IMR-90 (cell line): ENCODE results near the gene GSTT2. TPM values are rescaled to one million over a fixed set of nuclear protein-coding genes. Genes with fewer than 3 reads are reported as not detected.
"Not testable (repeated sequence)": the region's sequence is repeated elsewhere in the genome, so short reads cannot be mapped to it uniquely, and the experiment has no call there.

Experiments
- ATAC-seq: fragments of 200-7000 bp; cut with Tn5 transposase; 2 replicates; pipeline ENCODE4 v1.9.1; 2020; ENCODE audit warnings: low read depth, mild to moderate bottlenecking, moderate library complexity
- BruUV-seq: library from RNA; stranded (reverse); fragments of 400-500 nt; replicated peaks from 2 replicates; lab custom pipeline; 2021; lab: Mats Ljungman, UMichigan
- CTCF ChIA-PET: fragments of 300-600 bp; formaldehyde crosslinking; extraction: SDS; loops from one replicate; lab custom pipeline; 2021; ENCODE audit warnings: antibody characterized with exemption; lab: Yijun Ruan, JAX
- POLR2A ChIA-PET: fragments of 300-600 bp; sonication (Branson Sonifier 250); formaldehyde crosslinking; loops from one replicate; lab custom pipeline; 2022; ENCODE audit warnings: antibody characterized with exemption; ENCODE audit not compliant: unreplicated experiment; lab: Charles Lee
- DNase-seq: peaks from one replicate; pipeline ENCODE4 v3.0.0; 2013
- H2AFZ ChIP-seq: replicated peaks from 2 replicates; pipeline ENCODE3; 2013; ENCODE audit warnings: low read length, mild to moderate bottlenecking; ENCODE audit not compliant: poor library complexity
- H2AK5ac ChIP-seq: 2 replicates; pipeline ENCODE4 v1.6.1; 2013; ENCODE audit warnings: low read depth, low read length, inconsistent platforms
- H2AK9ac ChIP-seq: replicated peaks from 2 replicates; pipeline ENCODE3; 2013; ENCODE audit warnings: mild to moderate bottlenecking, low read depth, low read length, moderate library complexity; ENCODE audit not compliant: poor library complexity
- H2BK120ac ChIP-seq: 2 replicates; pipeline ENCODE4 v1.6.1; 2013; ENCODE audit warnings: low read depth, low read length, inconsistent platforms
- H2BK15ac ChIP-seq: 3 replicates; pipeline ENCODE4 v1.6.1; 2013; ENCODE audit warnings: low read depth, low read length, inconsistent platforms
- H2BK20ac ChIP-seq: 2 replicates; pipeline ENCODE4 v1.6.1; 2013; ENCODE audit warnings: low read depth, mild to moderate bottlenecking, inconsistent platforms, low read length, moderate library complexity
- H2BK5ac ChIP-seq: 2 replicates; pipeline ENCODE4 v1.6.1; 2013; ENCODE audit warnings: mild to moderate bottlenecking, low read depth, low read length, inconsistent platforms; ENCODE audit not compliant: poor library complexity, severe bottlenecking
- H3K14ac ChIP-seq: replicated peaks from 2 replicates; pipeline ENCODE4 v1.6.1; 2013; ENCODE audit warnings: low read depth, low read length, inconsistent platforms
- H3K18ac ChIP-seq: 2 replicates; pipeline ENCODE4 v1.6.1; 2013; ENCODE audit warnings: low read depth, low read length, control low read depth
- H3K23ac ChIP-seq: 2 replicates; pipeline ENCODE4 v1.6.1; 2013; ENCODE audit warnings: low read depth, low read length, inconsistent platforms
- H3K27ac ChIP-seq: 2 replicates; pipeline ENCODE4 v1.5.1; 2013; ENCODE audit warnings: mild to moderate bottlenecking, control low read depth, low read length; ENCODE audit not compliant: insufficient read depth
- H3K27me3 ChIP-seq: 2 replicates; pipeline ENCODE4 v1.6.1; 2013; ENCODE audit warnings: low read length; ENCODE audit not compliant: control insufficient read depth, insufficient read depth
- H3K36me3 ChIP-seq: 2 replicates; pipeline ENCODE4 v1.6.1; 2013; ENCODE audit warnings: low read length, mixed read lengths; ENCODE audit not compliant: control insufficient read depth, insufficient read depth
- H3K4ac ChIP-seq: 2 replicates; pipeline ENCODE4 v1.6.1; 2013; ENCODE audit warnings: low read depth, low read length, inconsistent platforms
- H3K4me1 ChIP-seq: 2 replicates; pipeline ENCODE4 v1.6.1; 2013; ENCODE audit warnings: low read length, mixed read lengths; ENCODE audit not compliant: control insufficient read depth, insufficient read depth
- H3K4me2 ChIP-seq: 2 replicates; pipeline ENCODE4 v1.6.1; 2013; ENCODE audit warnings: low read depth, mild to moderate bottlenecking, control low read depth, low read length, moderate library complexity
- H3K4me3 ChIP-seq: 2 replicates; pipeline ENCODE4 v1.5.1; 2013; ENCODE audit warnings: low read depth, mild to moderate bottlenecking, control low read depth, low read length, moderate library complexity; ENCODE audit not compliant: insufficient read depth
- H3K56ac ChIP-seq: 2 replicates; pipeline ENCODE4 v1.6.1; 2013; ENCODE audit warnings: low read length, inconsistent platforms; ENCODE audit not compliant: insufficient read depth; ENCODE audit errors: extremely low read depth
- H3K79me1 ChIP-seq, 2 experiments: 2 replicates each; pipeline ENCODE4 v1.6.1; 2013; ENCODE audit warnings: low read length in 2 of 2, inconsistent platforms in 1 of 2, low read depth in 1 of 2
- H3K9ac ChIP-seq: 2 replicates; pipeline ENCODE4 v1.6.1; 2013; ENCODE audit warnings: low read depth, low read length, control low read depth
- H3K9me1 ChIP-seq: 2 replicates; pipeline ENCODE4 v1.6.1; 2013; ENCODE audit warnings: low read length, inconsistent platforms; ENCODE audit not compliant: insufficient read depth
- H3K9me3 ChIP-seq: 2 replicates; pipeline ENCODE4 v1.6.1; 2013; ENCODE audit warnings: low read length; ENCODE audit not compliant: control insufficient read depth, insufficient read depth
- H4K20me1 ChIP-seq: 2 replicates; pipeline ENCODE4 v1.6.1; 2013; ENCODE audit warnings: low read length, inconsistent platforms; ENCODE audit not compliant: insufficient read depth
- H4K5ac ChIP-seq: 2 replicates; pipeline ENCODE4 v1.6.1; 2013; ENCODE audit warnings: mild to moderate bottlenecking, low read depth, low read length, control low read depth
- H4K8ac ChIP-seq, 2 experiments: 2 replicates each; pipeline ENCODE4 v1.6.1; 2013; ENCODE audit warnings: low read depth in 2 of 2, low read length in 2 of 2, control low read depth in 1 of 2, inconsistent platforms in 1 of 2
- H4K91ac ChIP-seq: 2 replicates; pipeline ENCODE4 v1.6.1; 2013; ENCODE audit warnings: low read depth, low read length, inconsistent platforms; ENCODE audit not compliant: insufficient read depth
- WGBS, 2 experiments: methylation state at CpG; one replicate each; pipeline versions ENCODE4 v1.1.5 to v1.1.7; 2013; ENCODE audit warnings: missing lambda C conversion rate in 2 of 2; ENCODE audit not compliant: insufficient read length in 1 of 2; ENCODE audit errors: extremely low coverage in 2 of 2; 5-methylcytosine and 5-hydroxymethylcytosine counted together
- dilution Hi-C: fragments of 300-500 bp; cut with HindIII; formaldehyde crosslinking; loops from one replicate; pipeline ENCODE4 v1.14.3; 2018; ENCODE audit warnings: low sequenced_read_pairs; ENCODE audit not compliant: unreplicated experiment
- in situ Hi-C: fragments of 300-500 bp; cut with MboI; formaldehyde crosslinking; loops from 3 replicates; pipeline ENCODE4 v1.14.3; 2019; ENCODE audit warnings: low sequenced_read_pairs, inconsistent platforms, mixed read lengths
- intact Hi-C: fragments of 100-400 bp; cut with micrococcal nuclease; formaldehyde crosslinking; loops from 2 replicates; pipeline ENCODE4 v1.10.0; 2022
- polyA plus RNA-seq, 3 experiments: library from polyadenylated mRNA; depleted of rRNA; stranded (reverse); fragments of >200 nt; gene quantifications; 2 replicates each; pipeline ENCODE4 v1.2.3, GENCODE V29; 2012; ENCODE audit warnings: low replicate concordance in 1 of 3
- total RNA-seq: library from RNA; depleted of rRNA; stranded (reverse); fragments of >200 nt; gene quantifications from 2 replicates; pipeline ENCODE4 v1.2.3, GENCODE V29; 2012

GSTT2 gene
- total and polyA plus RNA-seq, 2 of the 4 experiments (the other 2 are of a cell fraction): 1.4 to 6.9 TPM

DNA sequence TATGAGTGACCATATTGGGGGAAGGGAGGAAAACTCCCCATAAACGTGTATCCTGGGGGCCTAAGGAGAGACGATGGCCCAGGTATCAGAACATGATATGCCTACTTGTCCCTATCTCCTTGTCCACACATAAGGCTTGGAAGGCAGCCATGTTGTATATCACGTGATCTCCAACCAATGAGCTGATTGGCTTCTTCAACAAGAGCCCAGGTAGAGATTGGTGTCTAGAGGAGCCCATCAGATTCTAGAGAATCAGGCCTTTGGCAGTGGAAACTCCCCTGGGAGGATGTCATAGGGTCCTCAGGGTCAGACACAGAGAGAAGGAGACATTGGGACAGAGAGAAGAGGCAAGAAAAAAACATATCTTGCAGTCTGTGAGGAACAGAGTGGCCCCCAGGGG, 32.5 kb upstream of the GSTT2 start:
- H3K9ac ChIP-seq, POLR2A ChIA-PET, H3K9me3 ChIP-seq, H2BK120ac ChIP-seq, in situ Hi-C loops, H4K5ac ChIP-seq, H2BK5ac ChIP-seq, H3K27ac ChIP-seq, H3K27me3 ChIP-seq, H3K14ac ChIP-seq, H3K56ac ChIP-seq, H3K4ac ChIP-seq, H3K4me1 ChIP-seq, BruUV-seq, H2BK15ac ChIP-seq, H2AK9ac ChIP-seq, H2AK5ac ChIP-seq, H3K23ac ChIP-seq, intact Hi-C loops, H2BK20ac ChIP-seq, H3K18ac ChIP-seq, H3K4me2 ChIP-seq, CTCF ChIA-PET, H3K9me1 ChIP-seq, H3K4me3 ChIP-seq, ATAC-seq, DNase-seq, H2AFZ ChIP-seq, H3K79me1 ChIP-seq, dilution Hi-C loops, H3K36me3 ChIP-seq, H4K91ac ChIP-seq, H4K8ac ChIP-seq, H4K20me1 ChIP-seq: not testable (repeated sequence)
- WGBS, 2 experiments: no CpG with 5 or more reads among the region's 3 CpGs

GRCh38 chr22:23949764-23950163, 30.2 kb upstream of the GSTT2 start:
- in situ Hi-C loops, BruUV-seq: not testable (repeated sequence)

More at GRCh38 chr22:23949764-23950163, 30.2 kb upstream of the GSTT2 start:
- H2AK5ac ChIP-seq, dilution Hi-C loops, H4K91ac ChIP-seq, H3K56ac ChIP-seq, H2BK5ac ChIP-seq, H4K20me1 ChIP-seq, H3K14ac ChIP-seq, H3K23ac ChIP-seq, POLR2A ChIA-PET, DNase-seq, H2BK20ac ChIP-seq, H3K27me3 ChIP-seq, H4K5ac ChIP-seq, H3K4me3 ChIP-seq, H3K36me3 ChIP-seq, H3K4me2 ChIP-seq, H3K4ac ChIP-seq, H3K9ac ChIP-seq, H2AFZ ChIP-seq, H3K9me3 ChIP-seq, H4K8ac ChIP-seq, H3K4me1 ChIP-seq, H2BK120ac ChIP-seq, H2BK15ac ChIP-seq, H3K9me1 ChIP-seq, CTCF ChIA-PET, H2AK9ac ChIP-seq, H3K18ac ChIP-seq, ATAC-seq, H3K79me1 ChIP-seq, H3K27ac ChIP-seq: not testable (repeated sequence)
- intact Hi-C loops: loop anchor here (10.0 kb wide), 3 partner anchors 85 to 405 kb away; partner anchors contain the start of gene MMP11
- WGBS, 2 experiments: 88% methylated on average over 5 of the region's 18 CpGs; no CpG with 5 or more reads in 1 of the 2 experiments
